HepG2 (cell line): ENCODE results near the gene CAV3. TPM values are rescaled to one million over a fixed set of nuclear protein-coding genes. Genes with fewer than 3 reads are reported as not detected.

Source experiments
- ARID5B ChIP-seq: IDR thresholded peaks from 2 replicates; pipeline ENCODE4 v1.4.0; 2020; ENCODE audit warnings: mild to moderate bottlenecking, missing genetic modification reagents
- ARNT ChIP-seq: fragments of 450-650 bp; IDR thresholded peaks from 2 replicates; pipeline ENCODE4 v1.6.1; 2017
- ATM ChIP-seq: fragments of 450-650 bp; IDR thresholded peaks from 2 replicates; pipeline ENCODE4 v1.7.1; 2017; ENCODE audit warnings: mild to moderate bottlenecking, borderline replicate concordance
- FOXC1 ChIP-seq: sonication (generic); formaldehyde crosslinking; IDR thresholded peaks from 2 replicates; pipeline ENCODE4 v1.8.0; 2022; ENCODE audit warnings: mild to moderate bottlenecking, missing genetic modification reagents, borderline replicate concordance
- FOXO1 ChIP-seq: sonication (generic); formaldehyde crosslinking; IDR thresholded peaks from 2 replicates; pipeline ENCODE4 v1.4.0; 2020; ENCODE audit warnings: missing genetic modification reagents
- GATAD2A ChIP-seq: IDR thresholded peaks from 2 replicates; pipeline ENCODE4 v1.6.1; 2016
- HNRNPH1 ChIP-seq: fragments of 200-400 bp; formaldehyde crosslinking; optimal IDR thresholded peaks from 2 replicates; pipeline ENCODE3; 2017; ENCODE audit warnings: mild to moderate bottlenecking, low read depth, low read length
- HOXD1 ChIP-seq: sonication (generic); formaldehyde crosslinking; IDR thresholded peaks from 2 replicates; pipeline ENCODE4 v1.5.0; 2020; ENCODE audit warnings: missing genetic modification reagents
- KAT2B ChIP-seq: fragments of 150-350 bp; IDR thresholded peaks from 2 replicates; pipeline ENCODE4 v1.6.1; 2014; ENCODE audit warnings: low read depth, low read length, borderline replicate concordance
- NCOA1 ChIP-seq: sonication (generic); formaldehyde crosslinking; IDR thresholded peaks from 2 replicates; pipeline ENCODE4 v1.9.0; 2021; ENCODE audit warnings: missing genetic modification reagents
- NFKB2 ChIP-seq: sonication (generic); formaldehyde crosslinking; IDR thresholded peaks from 2 replicates; pipeline ENCODE4 v1.4.0; 2020; ENCODE audit warnings: missing genetic modification reagents, borderline replicate concordance
- NFRKB ChIP-seq: fragments of 450-650 bp; IDR thresholded peaks from 2 replicates; pipeline ENCODE4 v1.6.1; 2017
- NR2F6 ChIP-seq, 2 experiments: IDR thresholded peaks; 2 replicates each; pipeline ENCODE4 v1.6.1; 2016; ENCODE audit warnings: antibody characterized with exemption in 1 of 2, mild to moderate bottlenecking in 1 of 2
- NR3C1 ChIP-seq: sonication (generic); formaldehyde crosslinking; IDR thresholded peaks from 2 replicates; pipeline ENCODE4 v1.4.0; 2020; ENCODE audit warnings: missing genetic modification reagents
- SMAD3 ChIP-seq: sonication (generic); formaldehyde crosslinking; IDR thresholded peaks from 2 replicates; pipeline ENCODE4 v1.4.0; 2020; ENCODE audit warnings: missing genetic modification reagents
- SNAPC2 ChIP-seq: sonication (generic); formaldehyde crosslinking; IDR thresholded peaks from 2 replicates; pipeline ENCODE4 v1.8.1; 2022; ENCODE audit warnings: mild to moderate bottlenecking, missing genetic modification reagents
- SP2 ChIP-seq: sonication (generic); formaldehyde crosslinking; IDR thresholded peaks from 2 replicates; pipeline ENCODE4 v1.5.1; 2020; ENCODE audit warnings: mild to moderate bottlenecking, missing genetic modification reagents
- TRIM22 ChIP-seq: fragments of 450-650 bp; IDR thresholded peaks from 2 replicates; pipeline ENCODE4 v1.6.1; 2017
- ZNF350 ChIP-seq: sonication (generic); formaldehyde crosslinking; IDR thresholded peaks from 2 replicates; pipeline ENCODE4 v1.4.0; 2020; ENCODE audit warnings: mild to moderate bottlenecking, low read depth, missing genetic modification reagents, borderline replicate concordance
- ZNF550 ChIP-seq: sonication (generic); formaldehyde crosslinking; IDR thresholded peaks from 2 replicates; pipeline ENCODE4 v1.4.0; 2020; ENCODE audit warnings: mild to moderate bottlenecking, missing genetic modification reagents, borderline replicate concordance
- ZNF660 ChIP-seq: sonication (generic); formaldehyde crosslinking; IDR thresholded peaks from 2 replicates; pipeline ENCODE4 v1.5.1; 2020; ENCODE audit warnings: mild to moderate bottlenecking, low read depth, missing genetic modification reagents, borderline replicate concordance
- ZNF674 ChIP-seq: sonication (generic); formaldehyde crosslinking; IDR thresholded peaks from 2 replicates; pipeline ENCODE4 v1.5.0; 2020; ENCODE audit warnings: low read depth, mild to moderate bottlenecking, missing genetic modification reagents
- polyA plus RNA-seq, 8 experiments: library from polyadenylated mRNA; depleted of rRNA in 3 of 8; stranded (reverse) in 7 of 8; unstranded in 1 of 8; fragments of >200 nt; fragmentation: Illumina TruSeq in 4 of 8; extraction: Trizol in 4 of 8; gene quantifications; 2 replicates each; pipeline versions ENCODE4 v1.2.1 to v1.2.3, GENCODE V29; 2011 to 2016; ENCODE audit warnings: low read depth in 4 of 8, missing spikeins in 1 of 8, mixed read lengths in 1 of 8; ENCODE audit not compliant: insufficient read depth in 1 of 8
- total RNA-seq, 5 experiments: library from RNA; depleted of rRNA; stranded (reverse); fragments of >200 nt; fragmentation: Illumina TruSeq; extraction: Trizol; gene quantifications; 2 replicates each; pipeline ENCODE4 v1.2.3, GENCODE V29; 2016; ENCODE audit warnings: low read depth in 1 of 5
- TF ChIP-seq, protein P1 (sequence below): sonication (generic); formaldehyde crosslinking; IDR thresholded peaks from 2 replicates; pipeline ENCODE4 v1.4.0; 2020; ENCODE audit warnings: missing genetic modification reagents

The CAV3 gene
- total and polyA plus RNA-seq, 2 of the 13 experiments (the other 11 are each of a cell fraction or from before 2014, with no cell fraction given) = not detected

DNA sequence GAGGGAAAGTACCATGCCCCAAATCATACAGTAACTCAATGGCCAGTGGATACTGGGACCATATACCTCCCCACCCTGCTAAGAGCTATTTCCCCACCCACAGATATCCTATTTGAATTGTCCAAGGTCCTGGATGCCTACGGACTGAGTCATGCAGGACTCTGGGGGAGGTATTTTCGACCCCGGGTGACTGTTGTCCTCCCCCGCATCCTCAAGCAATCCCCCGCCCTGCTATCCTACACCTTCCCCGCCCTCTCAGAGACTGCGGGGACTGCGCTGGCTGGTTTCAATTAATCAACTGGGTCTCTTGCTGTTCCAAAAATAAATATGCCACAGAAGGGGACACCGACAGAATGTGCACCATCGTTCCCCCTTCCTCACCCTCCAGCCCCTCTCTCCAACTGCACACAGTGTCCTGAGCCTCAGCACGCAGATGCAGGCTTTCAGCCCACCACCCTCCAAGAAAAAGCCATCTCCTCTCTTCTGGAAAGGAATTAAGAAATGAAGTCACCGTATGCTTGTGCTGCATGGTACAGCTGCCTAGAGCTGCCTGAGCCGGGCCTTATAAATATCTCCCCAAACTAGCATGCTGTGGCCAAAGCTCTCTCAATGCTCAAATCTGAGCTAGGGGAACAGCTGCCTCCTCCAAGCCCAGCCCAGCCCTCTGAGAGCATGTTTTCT is 8.1 kb downstream of the CAV3 start (continued):
- peak; percentile 71; the same call in 1 of the 2 replicates for TF ChIP-seq ARID5B (CRISPR knock-in tag)
- TF ChIP-seq ZNF660 (CRISPR knock-in tag) = no peak
- no peak for TF ChIP-seq NFRKB
- TF ChIP-seq ZNF350 (CRISPR knock-in tag) = no peak
- TF ChIP-seq ZNF674 (CRISPR knock-in tag) = no peak
- no peak for TF ChIP-seq KAT2B
- TF ChIP-seq ZNF550 (CRISPR knock-in tag) = no peak
- no peak for TF ChIP-seq NFKB2
- TF ChIP-seq SMAD3 = no peak
- TF ChIP-seq ARNT = no peak
- TF ChIP-seq NR3C1 = no peak
- TF ChIP-seq SP2 = no peak
- TF ChIP-seq, protein P1, sequence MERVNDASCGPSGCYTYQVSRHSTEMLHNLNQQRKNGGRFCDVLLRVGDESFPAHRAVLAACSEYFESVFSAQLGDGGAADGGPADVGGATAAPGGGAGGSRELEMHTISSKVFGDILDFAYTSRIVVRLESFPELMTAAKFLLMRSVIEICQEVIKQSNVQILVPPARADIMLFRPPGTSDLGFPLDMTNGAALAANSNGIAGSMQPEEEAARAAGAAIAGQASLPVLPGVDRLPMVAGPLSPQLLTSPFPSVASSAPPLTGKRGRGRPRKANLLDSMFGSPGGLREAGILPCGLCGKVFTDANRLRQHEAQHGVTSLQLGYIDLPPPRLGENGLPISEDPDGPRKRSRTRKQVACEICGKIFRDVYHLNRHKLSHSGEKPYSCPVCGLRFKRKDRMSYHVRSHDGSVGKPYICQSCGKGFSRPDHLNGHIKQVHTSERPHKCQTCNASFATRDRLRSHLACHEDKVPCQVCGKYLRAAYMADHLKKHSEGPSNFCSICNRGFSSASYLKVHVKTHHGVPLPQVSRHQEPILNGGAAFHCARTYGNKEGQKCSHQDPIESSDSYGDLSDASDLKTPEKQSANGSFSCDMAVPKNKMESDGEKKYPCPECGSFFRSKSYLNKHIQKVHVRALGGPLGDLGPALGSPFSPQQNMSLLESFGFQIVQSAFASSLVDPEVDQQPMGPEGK (CRISPR knock-in tag) = peak; percentile 88
- no peak for TF ChIP-seq ATM
- no peak for TF ChIP-seq FOXC1 (CRISPR knock-in tag)
- no peak for TF ChIP-seq HOXD1 (CRISPR knock-in tag)
- TF ChIP-seq HNRNPH1 = no peak
- no peak for TF ChIP-seq SNAPC2 (CRISPR knock-in tag)
- TF ChIP-seq NCOA1 (CRISPR knock-in tag) = no peak
- no peak for TF ChIP-seq FOXO1 (CRISPR knock-in tag)
- no peak for TF ChIP-seq NR2F6 (IDR thresholded peaks at IDR 0.05)
- peak; percentile 18; the same call in 1 of the 2 replicates for TF ChIP-seq NR2F6 (CRISPR knock-in tag; IDR thresholded peaks at IDR 0.05)
- TF ChIP-seq GATAD2A (CRISPR knock-in tag) = peak; percentile 69
- TF ChIP-seq TRIM22 = no peak
